Effector memory CD4-positive, alpha-beta T cell (primary cell): ENCODE measurements around the gene DCPS.

ENCODE experiments used
- DNase-seq, 3 donors: peaks; one replicate each; pipeline ENCODE4 v3.0.0-alpha.2; 2020
- H3K27ac ChIP-seq: 2 replicates; pipeline ENCODE4 v1.7.0; 2013; ENCODE audit warnings: mild to moderate bottlenecking, low read length, moderate library complexity; ENCODE audit not compliant: insufficient read depth, poor library complexity, severe bottlenecking
- H3K27me3 ChIP-seq: replicated peaks from 2 replicates; pipeline ENCODE4 v1.7.0; 2013; ENCODE audit warnings: mild to moderate bottlenecking, low read length; ENCODE audit not compliant: insufficient read depth, control insufficient read depth, poor library complexity, severe bottlenecking
- H3K36me3 ChIP-seq: 2 replicates; pipeline ENCODE4 v1.7.0; 2013; ENCODE audit warnings: mild to moderate bottlenecking, low read length, moderate library complexity; ENCODE audit not compliant: control insufficient read depth, insufficient read depth
- H3K4me1 ChIP-seq: 2 replicates; pipeline ENCODE4 v1.7.0; 2013; ENCODE audit warnings: low read length, mild to moderate bottlenecking; ENCODE audit not compliant: control insufficient read depth, insufficient read depth, poor library complexity, severe bottlenecking
- H3K4me3 ChIP-seq: 2 replicates; pipeline ENCODE4 v1.7.0; 2013; ENCODE audit warnings: low read length, low read depth, mild to moderate bottlenecking; ENCODE audit not compliant: insufficient read depth, poor library complexity, severe bottlenecking
- H3K9me3 ChIP-seq: 2 replicates; pipeline ENCODE4 v1.7.0; 2013; ENCODE audit warnings: mild to moderate bottlenecking, low read length, moderate library complexity; ENCODE audit not compliant: control insufficient read depth

DCPS gene

GRCh38 chr11:126319374-126319740 lies 15.5 kb downstream of the DCPS start:
- no peaks in the 10 kb centered on the region for H3K36me3 ChIP-seq
- H3K4me3 ChIP-seq = no peak overlapping the region
- H3K27me3 ChIP-seq = no peaks in the 10 kb centered on the region
- H3K27ac ChIP-seq = no peak overlapping the region
- no peak for DNase-seq
- H3K9me3 ChIP-seq = no peaks in the 10 kb centered on the region
- peaks cover 15% of the 10 kb centered on the region for H3K4me1 ChIP-seq

- Histone ChIP-seq H3K36me3 (no peaks in the 10 kb centered on the region), H3K9me3 (no peaks in the 10 kb centered on the region), H3K4me1 (peaks cover 11% of the 10 kb centered on the region), H3K27ac (no peak overlapping the region), H3K4me3 (no peak overlapping the region), H3K27me3 (no peaks in the 10 kb centered on the region)
- no peak for DNase-seq
Measured at GRCh38 chr11:126322996-126323395, 19.1 kb downstream of the DCPS start.

GRCh38 chr11:126327281-126328000 lies 23.6 kb downstream of the DCPS start:
- H3K27ac ChIP-seq = no peak overlapping the region
- peaks cover 11% of the 10 kb centered on the region for H3K36me3 ChIP-seq
- H3K4me3 ChIP-seq = no peak overlapping the region
- H3K27me3 ChIP-seq = no peaks in the 10 kb centered on the region
- no peaks in the 10 kb centered on the region for H3K9me3 ChIP-seq
- DNase-seq = no peak
- no peaks in the 10 kb centered on the region for H3K4me1 ChIP-seq

DNA sequence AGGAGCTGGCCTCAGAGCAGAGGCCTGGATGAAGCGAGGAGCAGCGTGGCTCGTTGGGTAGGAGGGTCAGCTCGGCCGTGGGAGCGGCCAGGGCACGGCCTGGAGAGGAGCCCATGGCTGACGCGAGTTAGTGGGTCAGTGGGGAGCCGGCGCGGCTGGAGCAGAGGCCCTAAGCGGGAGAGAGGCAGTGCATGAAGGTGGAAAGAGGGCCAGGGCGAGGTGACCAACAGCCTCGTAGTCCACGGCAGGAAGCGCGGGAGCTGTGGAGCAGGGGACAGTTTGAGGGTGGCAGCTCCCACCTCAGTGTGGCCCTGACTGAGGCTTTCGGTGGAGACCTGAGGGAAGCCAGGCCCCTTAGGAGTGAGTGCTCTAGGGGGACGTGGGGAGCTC lies 24.1 kb downstream of the DCPS start:
- Histone ChIP-seq H3K9me3 (no peaks in the 10 kb centered on the region), H3K27me3 (no peaks in the 10 kb centered on the region), H3K27ac (no peak overlapping the region), H3K36me3 (peaks cover 16% of the 10 kb centered on the region), H3K4me1 (no peaks in the 10 kb centered on the region), H3K4me3 (no peak overlapping the region)
- DNase-seq = no peak

GRCh38 chr11:126328444-126328843 lies 24.6 kb downstream of the DCPS start:
- H3K4me3 ChIP-seq = no peak overlapping the region
- H3K4me1 ChIP-seq = no peaks in the 10 kb centered on the region
- H3K9me3 ChIP-seq = no peaks in the 10 kb centered on the region
- H3K27ac ChIP-seq = no peak overlapping the region
- H3K27me3 ChIP-seq = no peaks in the 10 kb centered on the region
- H3K36me3 ChIP-seq = peaks cover 21% of the 10 kb centered on the region
- no peak for DNase-seq

GRCh38 chr11:126328938-126329643 lies 25.2 kb downstream of the DCPS start:
- no peaks in the 10 kb centered on the region for H3K27me3 ChIP-seq
- H3K36me3 ChIP-seq = peaks cover 27% of the 10 kb centered on the region
- DNase-seq = no peak
- H3K4me3 ChIP-seq = no peak overlapping the region
- H3K9me3 ChIP-seq = no peaks in the 10 kb centered on the region
- H3K4me1 ChIP-seq = no peaks in the 10 kb centered on the region
- no peak overlapping the region for H3K27ac ChIP-seq

DNA sequence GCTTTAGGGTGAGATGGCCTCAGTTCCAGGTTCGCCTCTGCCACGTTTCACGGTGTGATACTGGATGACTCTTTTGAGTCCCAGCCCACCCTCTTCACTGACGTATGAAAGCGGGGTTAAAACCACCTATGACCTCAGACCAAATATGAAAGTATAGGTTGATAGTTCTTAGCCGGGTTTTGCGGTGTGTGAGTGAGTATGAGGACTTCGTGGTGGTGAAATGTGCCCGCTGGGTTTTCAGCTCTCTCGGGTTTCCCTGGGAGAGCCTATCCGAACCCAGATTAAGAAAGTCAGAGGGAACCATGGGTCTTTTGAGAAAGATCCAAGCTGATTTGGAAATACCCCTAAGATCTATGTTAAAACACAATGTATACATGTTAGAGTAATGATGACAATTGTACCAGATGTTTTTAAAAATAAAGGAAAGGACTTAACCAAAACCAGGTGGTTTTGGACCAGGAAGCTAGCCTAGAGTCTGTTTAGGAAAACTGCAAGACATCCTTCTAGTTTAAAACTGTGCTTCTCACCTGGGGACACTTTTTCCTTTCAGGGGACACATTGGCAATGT lies 25.9 kb downstream of the DCPS start:
- Histone ChIP-seq H3K9me3 (no peaks in the 10 kb centered on the region), H3K36me3 (peaks cover 27% of the 10 kb centered on the region), H3K4me1 (no peaks in the 10 kb centered on the region), H3K4me3 (no peak overlapping the region), H3K27ac (no peak overlapping the region), H3K27me3 (no peaks in the 10 kb centered on the region)
- no peak for DNase-seq

GRCh38 chr11:126331286-126331685 lies 27.4 kb downstream of the DCPS start:
- H3K27ac ChIP-seq = no peak overlapping the region
- peaks cover 27% of the 10 kb centered on the region for H3K36me3 ChIP-seq
- no peaks in the 10 kb centered on the region for H3K27me3 ChIP-seq
- no peaks in the 10 kb centered on the region for H3K9me3 ChIP-seq
- no peak for DNase-seq
- no peak overlapping the region for H3K4me3 ChIP-seq
- H3K4me1 ChIP-seq = no peaks in the 10 kb centered on the region

- DNase-seq = peak in 1 of 3 donors; percentile 4
- H3K36me3 ChIP-seq = peaks cover 29% of the 10 kb centered on the region
- H3K9me3 ChIP-seq = no peaks in the 10 kb centered on the region
- no peak overlapping the region for H3K27ac ChIP-seq
- no peaks in the 10 kb centered on the region for H3K27me3 ChIP-seq
- H3K4me1 ChIP-seq = no peaks in the 10 kb centered on the region
- H3K4me3 ChIP-seq = no peak overlapping the region
Measured at GRCh38 chr11:126332221-126332711, 28.4 kb downstream of the DCPS start.

GRCh38 chr11:126333142-126333541 lies 29.3 kb downstream of the DCPS start:
- no peak for DNase-seq
- H3K4me1 ChIP-seq = no peaks in the 10 kb centered on the region
- H3K4me3 ChIP-seq = no peak overlapping the region
- peaks cover 38% of the 10 kb centered on the region for H3K36me3 ChIP-seq
- H3K27me3 ChIP-seq = no peaks in the 10 kb centered on the region
- no peak overlapping the region for H3K27ac ChIP-seq
- H3K9me3 ChIP-seq = no peaks in the 10 kb centered on the region
